Sigmoid colon (tissue), 4 donors: ENCODE measurements around the gene IL24.

Experiments used
- CTCF ChIP-seq, 4 experiments: fragments of 450-650 bp in 3 of 4; fragments of 200-600 bp in 1 of 4; IDR thresholded peaks; one replicate each; pipeline ENCODE4 v1.5.1; 2016 to 2019; ENCODE audit warnings: antibody characterized with exemption in 4 of 4, mild to moderate bottlenecking in 3 of 4, moderate library complexity in 2 of 4
- EP300 ChIP-seq, 4 donors: sonication (generic); formaldehyde crosslinking; IDR thresholded peaks; one replicate each; pipeline ENCODE4 v1.6.1; 2017; ENCODE audit warnings: antibody characterized with exemption in 4 of 4
- POLR2A ChIP-seq, 2 donors: fragments of 450-650 bp; IDR thresholded peaks; one replicate each; pipeline ENCODE4 v1.6.1; 2016; ENCODE audit warnings: antibody characterized with exemption in 2 of 2, mild to moderate bottlenecking in 2 of 2, moderate library complexity in 2 of 2

- TF ChIP-seq CTCF (IDR thresholded peaks at IDR 0.05) = no peak
- TF ChIP-seq EP300 (IDR thresholded peaks at IDR 0.05) = no peak
- no peak for TF ChIP-seq POLR2A (IDR thresholded peaks at IDR 0.05)
These were observed 40.2 kb downstream of the IL24 start for GRCh38 chr1:206937425-206937824.
